CD14-positive monocyte (primary cell): ENCODE results near the gene CLIC1. TPM values are rescaled to one million over a fixed set of nuclear protein-coding genes. Genes with fewer than 3 reads are reported as not detected.

Experiments used
- DNase-seq, 3 donors: peaks; one replicate each; pipeline ENCODE4 v3.0.0-alpha.2; 2011 to 2022
- H2AFZ ChIP-seq: 2 replicates; pipeline ENCODE4 v1.6.0; 2012; ENCODE audit warnings: mild to moderate bottlenecking, low read depth, low read length, inconsistent platforms; ENCODE audit not compliant: insufficient read depth, poor library complexity, severe bottlenecking
- H3K27ac ChIP-seq, 2 donors: 1 replicate in 1 of 2; 2 replicates in 1 of 2; pipeline ENCODE4 v1.5.1; 2012 to 2013; ENCODE audit warnings: low read length in 2 of 2, control low read depth in 1 of 2, inconsistent platforms in 1 of 2, low read depth in 1 of 2, mild to moderate bottlenecking in 1 of 2
- H3K27me3 ChIP-seq, 2 donors: one replicate each; pipeline versions ENCODE4 v1.6.0 to v1.6.1; 2011 to 2013; ENCODE audit warnings: low read length in 2 of 2; ENCODE audit not compliant: control insufficient read depth in 2 of 2, insufficient read depth in 2 of 2
- H3K36me3 ChIP-seq, 2 donors: replicated peaks in 1 of 2; 1 replicate in 1 of 2; 2 replicates in 1 of 2; pipeline versions ENCODE4 v1.5.1 to v1.6.1; 2012 to 2013; ENCODE audit warnings: low read length in 2 of 2, control low read depth in 1 of 2, inconsistent platforms in 1 of 2, mild to moderate bottlenecking in 1 of 2; ENCODE audit not compliant: insufficient read depth in 2 of 2, control insufficient read depth in 1 of 2
- H3K4me1 ChIP-seq, 2 donors: 1 replicate in 1 of 2; 2 replicates in 1 of 2; pipeline versions ENCODE4 v1.5.1 to v1.6.1; 2012 to 2013; ENCODE audit warnings: low read length in 2 of 2, control low read depth in 1 of 2, inconsistent platforms in 1 of 2, mild to moderate bottlenecking in 1 of 2, moderate library complexity in 1 of 2; ENCODE audit not compliant: insufficient read depth in 2 of 2, control insufficient read depth in 1 of 2
- H3K4me2 ChIP-seq: replicated peaks from 2 replicates; pipeline ENCODE3; 2012; ENCODE audit warnings: low read length, moderate library complexity, mild to moderate bottlenecking; ENCODE audit not compliant: poor library complexity, severe bottlenecking; ENCODE audit errors: extremely low read depth
- H3K4me3 ChIP-seq, 3 experiments: fragments of 200-600 bp in 1 of 3; sonication (generic) in 1 of 3; replicated peaks in 1 of 3; 1 replicate in 2 of 3; 2 replicates in 1 of 3; pipeline ENCODE4 v1.5.1; 2011 to 2013; ENCODE audit warnings: low read length in 3 of 3, mild to moderate bottlenecking in 3 of 3, control low read depth in 2 of 3, low read depth in 2 of 3, inconsistent platforms in 1 of 3, moderate library complexity in 1 of 3
- H3K79me2 ChIP-seq: 2 replicates; pipeline ENCODE4 v1.6.0; 2012; ENCODE audit warnings: mild to moderate bottlenecking, control low read depth, inconsistent platforms, low read length, moderate library complexity; ENCODE audit not compliant: insufficient read depth
- H3K9ac ChIP-seq: 2 replicates; pipeline ENCODE4 v1.6.0; 2017; ENCODE audit warnings: low read length, mild to moderate bottlenecking; ENCODE audit not compliant: insufficient read depth, poor library complexity, severe bottlenecking
- H3K9me3 ChIP-seq, 2 donors: replicated peaks in 1 of 2; 1 replicate in 1 of 2; 2 replicates in 1 of 2; pipeline versions ENCODE4 v1.5.1 to v1.6.1; 2012 to 2013; ENCODE audit warnings: low read length in 2 of 2, control low read depth in 1 of 2; ENCODE audit not compliant: control insufficient read depth in 1 of 2, insufficient read depth in 1 of 2
- H4K20me1 ChIP-seq: 2 replicates; pipeline ENCODE4 v1.6.0; 2012; ENCODE audit warnings: mild to moderate bottlenecking, low read length, control low read depth, moderate library complexity; ENCODE audit not compliant: insufficient read depth
- H3K27ac Mint-ChIP-seq, 7 donors: one replicate each; pipeline ENCODE4 v1.8.0; 2020; ENCODE audit warnings: mild to moderate bottlenecking in 7 of 7, mixed read lengths in 7 of 7, moderate library complexity in 6 of 7, inconsistent platforms in 2 of 7
- H3K27me3 Mint-ChIP-seq, 3 donors: one replicate each; pipeline ENCODE4 v1.8.0; 2021 to 2022; ENCODE audit warnings: low read depth in 3 of 3, mild to moderate bottlenecking in 3 of 3, mixed read lengths in 3 of 3, moderate library complexity in 3 of 3, inconsistent platforms in 1 of 3
- H3K36me3 Mint-ChIP-seq, 2 donors: one replicate each; pipeline ENCODE4 v1.8.0; 2020; ENCODE audit warnings: mixed read lengths in 2 of 2, inconsistent platforms in 1 of 2, mild to moderate bottlenecking in 1 of 2
- H3K4me1 Mint-ChIP-seq: one replicate; pipeline ENCODE4 v1.8.0; 2020; ENCODE audit warnings: mild to moderate bottlenecking, mixed read lengths
- H3K4me3 Mint-ChIP-seq, 2 donors: one replicate each; pipeline ENCODE4 v1.8.0; 2020; ENCODE audit warnings: mild to moderate bottlenecking in 2 of 2, mixed read lengths in 2 of 2, moderate library complexity in 1 of 2
- H3K9me3 Mint-ChIP-seq, 7 donors: one replicate each; pipeline ENCODE4 v1.8.0; 2020 to 2022; ENCODE audit warnings: mixed read lengths in 7 of 7, mild to moderate bottlenecking in 6 of 7, moderate library complexity in 6 of 7, inconsistent platforms in 2 of 7
- WGBS: methylation state at CpG from one replicate; pipeline ENCODE4 v1.1.5; 2013; ENCODE audit warnings: missing lambda C conversion rate; ENCODE audit not compliant: insufficient coverage; 5-methylcytosine and 5-hydroxymethylcytosine counted together
- intact Hi-C, 2 donors: fragments of 100-400 bp; cut with micrococcal nuclease; formaldehyde crosslinking; loops; one replicate each; pipeline versions ENCODE4 v1.15.0 to v1.15.1; 2023
- polyA plus RNA-seq, 3 donors: library from polyadenylated mRNA; depleted of rRNA in 1 of 3; unstranded in 2 of 3; stranded (reverse) in 1 of 3; fragments of 300-500 nt in 2 of 3; fragments of >200 nt in 1 of 3; fragmentation: Illumina TruSeq in 2 of 3; gene quantifications; 1 replicate in 2 of 3; 2 replicates in 1 of 3; pipeline ENCODE4 v1.2.3, GENCODE V29; 2012 to 2021
- TF ChIP-seq, protein P1 (sequence below): fragments of 200-600 bp; IDR thresholded peaks from one replicate; pipeline ENCODE4 v1.8.0; 2022; ENCODE audit warnings: antibody characterized with exemption, mild to moderate bottlenecking

CLIC1 gene
- polyA plus RNA-seq, 3 donors, result 676 to 1,304 (median 1,196) TPM

- Histone ChIP-seq H3K4me3 (peak overlapping the region; percentile 92 to 98 (median 97)), H3K27ac (peak overlapping the region in 1 of 2 donors; percentile 96), H3K9me3 (no peaks in the 10 kb centered on the region), H3K4me1 (peaks cover 20 to 26% of the 10 kb centered on the region in 2 donors), H2AFZ (peak overlapping the region; percentile 76), H4K20me1 (peaks cover 34% of the 10 kb centered on the region), H3K9ac (peak overlapping the region; percentile 82), H3K4me2 (peak overlapping the region; percentile 85), H3K27me3 (no peaks in the 10 kb centered on the region), H3K36me3 (peaks cover 20 to 44% of the 10 kb centered on the region in 2 donors), H3K79me2 (peaks cover 53% of the 10 kb centered on the region)
- no peak for DNase-seq
- peaks cover 27 to 43% of the 10 kb centered on the region in 2 donors for H3K36me3 Mint-ChIP-seq
- intact Hi-C loops, result loop anchor here in 1 of 2 donors (2.0 to 5.0 kb wide), 2 partner anchors 25 to 35 kb away; partner anchors contain the start of genes CSNK2B and LY6G5B
- H3K27ac Mint-ChIP-seq, result peak overlapping the region; percentile 99 to 100 (median 99)
- peak overlapping the region; percentile 98 to 100 for H3K4me3 Mint-ChIP-seq
- 50% methylated on average over 6 of the region's 7 CpGs for WGBS
- TF ChIP-seq, protein P1, sequence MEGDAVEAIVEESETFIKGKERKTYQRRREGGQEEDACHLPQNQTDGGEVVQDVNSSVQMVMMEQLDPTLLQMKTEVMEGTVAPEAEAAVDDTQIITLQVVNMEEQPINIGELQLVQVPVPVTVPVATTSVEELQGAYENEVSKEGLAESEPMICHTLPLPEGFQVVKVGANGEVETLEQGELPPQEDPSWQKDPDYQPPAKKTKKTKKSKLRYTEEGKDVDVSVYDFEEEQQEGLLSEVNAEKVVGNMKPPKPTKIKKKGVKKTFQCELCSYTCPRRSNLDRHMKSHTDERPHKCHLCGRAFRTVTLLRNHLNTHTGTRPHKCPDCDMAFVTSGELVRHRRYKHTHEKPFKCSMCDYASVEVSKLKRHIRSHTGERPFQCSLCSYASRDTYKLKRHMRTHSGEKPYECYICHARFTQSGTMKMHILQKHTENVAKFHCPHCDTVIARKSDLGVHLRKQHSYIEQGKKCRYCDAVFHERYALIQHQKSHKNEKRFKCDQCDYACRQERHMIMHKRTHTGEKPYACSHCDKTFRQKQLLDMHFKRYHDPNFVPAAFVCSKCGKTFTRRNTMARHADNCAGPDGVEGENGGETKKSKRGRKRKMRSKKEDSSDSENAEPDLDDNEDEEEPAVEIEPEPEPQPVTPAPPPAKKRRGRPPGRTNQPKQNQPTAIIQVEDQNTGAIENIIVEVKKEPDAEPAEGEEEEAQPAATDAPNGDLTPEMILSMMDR, result no peak
- H3K4me1 Mint-ChIP-seq, result peaks cover 29% of the 10 kb centered on the region
- no peaks in the 10 kb centered on the region for H3K9me3 Mint-ChIP-seq
- H3K27me3 Mint-ChIP-seq, result peaks cover 0 to 1% (median 0%) of the 10 kb centered on the region in 3 donors
These were observed 34.5 kb downstream of the CLIC1 start for GRCh38 chr6:31701666-31702404.

GRCh38 chr6:31700740-31701401 is 35.5 kb downstream of the CLIC1 start:
- Histone ChIP-seq H3K9me3 (no peaks in the 10 kb centered on the region), H3K4me2 (peak overlapping the region; percentile 85), H3K9ac (no peak overlapping the region), H3K27ac (peak overlapping the region in 1 of 2 donors; percentile 96), H2AFZ (no peak overlapping the region), H3K79me2 (peaks cover 53% of the 10 kb centered on the region), H3K4me1 (peaks cover 20 to 26% of the 10 kb centered on the region in 2 donors), H3K36me3 (peaks cover 28 to 54% of the 10 kb centered on the region in 2 donors), H4K20me1 (peaks cover 34% of the 10 kb centered on the region), H3K4me3 (peak overlapping the region in 1 of 3 experiments; percentile 97), H3K27me3 (no peaks in the 10 kb centered on the region)
- WGBS, result no CpG with 5 or more reads among the region's 5 CpGs
- TF ChIP-seq, protein P1, result no peak
- H3K27ac Mint-ChIP-seq, result peak overlapping the region in 5 of 7 donors; percentile 1 to 58 (median 38)
- no peaks in the 10 kb centered on the region for H3K9me3 Mint-ChIP-seq
- intact Hi-C loops, result loop anchor here in 1 of 2 donors (5.0 kb wide), 1 partner anchor 34 kb away; the partner anchor contains the start of genes CSNK2B and LY6G5B
- H3K4me1 Mint-ChIP-seq, result peaks cover 29% of the 10 kb centered on the region
- DNase-seq, result no peak
- peaks cover 0 to 1% (median 0%) of the 10 kb centered on the region in 3 donors for H3K27me3 Mint-ChIP-seq
- H3K36me3 Mint-ChIP-seq, result peaks cover 33 to 53% of the 10 kb centered on the region in 2 donors
- no peak overlapping the region for H3K4me3 Mint-ChIP-seq
